Neural crest cell (in vitro differentiated cells): ENCODE measurements around the gene TIGD2. TPM values are rescaled to one million over a fixed set of nuclear protein-coding genes. Genes with fewer than 3 reads are reported as not detected.

Experiments used
- DNase-seq: peaks from one replicate; pipeline ENCODE4 v3.0.0; 2021; ENCODE audit warnings: low read depth, mixed read lengths, low spot score
- H3K27ac Mint-ChIP-seq: one replicate; pipeline ENCODE4 v1.8.0; 2021; ENCODE audit warnings: mild to moderate bottlenecking, mixed read lengths; ENCODE audit not compliant: unreplicated experiment
- H3K27me3 Mint-ChIP-seq: 2 replicates; pipeline ENCODE4 v1.8.0; 2021; ENCODE audit warnings: low read depth, mild to moderate bottlenecking, mixed read lengths
- H3K36me3 Mint-ChIP-seq: 2 replicates; pipeline ENCODE4 v1.8.0; 2021; ENCODE audit warnings: low read depth, mild to moderate bottlenecking, mixed read lengths
- H3K4me1 Mint-ChIP-seq: 2 replicates; pipeline ENCODE4 v1.8.0; 2021; ENCODE audit warnings: mixed read lengths
- H3K4me3 Mint-ChIP-seq: one replicate; pipeline ENCODE4 v1.8.0; 2021; ENCODE audit warnings: mild to moderate bottlenecking, mixed read lengths
- H3K9me3 Mint-ChIP-seq: 2 replicates; pipeline ENCODE4 v1.8.0; 2021; ENCODE audit warnings: mixed read lengths
- total RNA-seq: library from RNA; stranded (reverse); gene quantifications from 2 replicates; pipeline ENCODE4 v1.2.1, GENCODE V29; 2021
- TF ChIP-seq, protein P1 (sequence below): fragments of 200-600 bp; sonication (generic); conservative IDR thresholded peaks from 2 replicates; pipeline ENCODE4 v1.5.0; 2021; ENCODE audit warnings: antibody characterized with exemption, mild to moderate bottlenecking

Gene TIGD2
- total RNA-seq, 1 donor from 2014 or later = 9.4 TPM

DNA sequence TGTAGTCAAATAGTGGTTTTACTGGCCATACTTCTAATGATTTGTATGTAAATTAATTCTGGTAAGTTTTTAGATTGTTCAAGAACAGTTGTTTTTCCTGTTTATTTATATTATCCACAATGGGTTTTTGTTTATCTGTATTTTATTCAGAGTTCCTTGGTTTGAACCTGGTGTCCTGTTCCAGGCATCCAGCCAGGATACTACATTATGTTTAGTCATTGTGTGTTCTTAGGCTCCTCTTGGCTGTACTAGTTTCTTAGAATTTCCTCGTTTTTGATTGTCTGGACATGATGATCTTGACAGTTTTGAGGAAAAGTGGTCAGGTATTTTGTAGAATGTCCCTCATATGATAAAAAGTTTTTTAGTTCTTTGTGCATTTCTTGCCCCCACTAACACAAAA lies 7.8 kb downstream of the TIGD2 start:
- TF ChIP-seq, protein P1, sequence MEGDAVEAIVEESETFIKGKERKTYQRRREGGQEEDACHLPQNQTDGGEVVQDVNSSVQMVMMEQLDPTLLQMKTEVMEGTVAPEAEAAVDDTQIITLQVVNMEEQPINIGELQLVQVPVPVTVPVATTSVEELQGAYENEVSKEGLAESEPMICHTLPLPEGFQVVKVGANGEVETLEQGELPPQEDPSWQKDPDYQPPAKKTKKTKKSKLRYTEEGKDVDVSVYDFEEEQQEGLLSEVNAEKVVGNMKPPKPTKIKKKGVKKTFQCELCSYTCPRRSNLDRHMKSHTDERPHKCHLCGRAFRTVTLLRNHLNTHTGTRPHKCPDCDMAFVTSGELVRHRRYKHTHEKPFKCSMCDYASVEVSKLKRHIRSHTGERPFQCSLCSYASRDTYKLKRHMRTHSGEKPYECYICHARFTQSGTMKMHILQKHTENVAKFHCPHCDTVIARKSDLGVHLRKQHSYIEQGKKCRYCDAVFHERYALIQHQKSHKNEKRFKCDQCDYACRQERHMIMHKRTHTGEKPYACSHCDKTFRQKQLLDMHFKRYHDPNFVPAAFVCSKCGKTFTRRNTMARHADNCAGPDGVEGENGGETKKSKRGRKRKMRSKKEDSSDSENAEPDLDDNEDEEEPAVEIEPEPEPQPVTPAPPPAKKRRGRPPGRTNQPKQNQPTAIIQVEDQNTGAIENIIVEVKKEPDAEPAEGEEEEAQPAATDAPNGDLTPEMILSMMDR = no peak
- Mint-ChIP-seq H3K36me3 (peaks cover 18% of the 10 kb centered on the region), H3K4me1 (peaks cover 15% of the 10 kb centered on the region), H3K4me3 (no peak overlapping the region), H3K27me3 (no peaks in the 10 kb centered on the region), H3K9me3 (peaks cover 2% of the 10 kb centered on the region), H3K27ac (no peak overlapping the region)
- DNase-seq = no peak

DNA sequence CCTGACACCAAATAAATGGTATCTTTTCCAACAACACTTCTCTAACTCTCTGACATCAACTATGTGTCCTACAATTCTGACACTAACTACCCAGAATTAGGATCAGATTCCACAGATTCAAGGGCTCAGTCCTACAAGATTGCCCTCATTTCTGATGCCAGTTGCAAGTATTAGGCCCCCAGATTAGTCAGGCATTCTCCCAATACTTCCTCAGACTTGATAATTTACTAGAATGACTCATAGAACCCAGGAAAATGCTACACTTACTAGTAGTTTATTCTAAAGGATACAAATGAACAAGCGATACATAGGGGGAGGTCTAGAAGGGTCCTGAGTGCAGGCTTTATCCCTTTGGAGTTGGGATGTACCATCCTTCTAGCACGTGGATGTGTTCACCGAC lies 8.5 kb downstream of the TIGD2 start:
- peaks cover 13% of the 10 kb centered on the region for H3K36me3 Mint-ChIP-seq
- no peak overlapping the region for H3K27ac Mint-ChIP-seq
- H3K4me1 Mint-ChIP-seq = peaks cover 15% of the 10 kb centered on the region
- no peaks in the 10 kb centered on the region for H3K27me3 Mint-ChIP-seq
- peaks cover 2% of the 10 kb centered on the region for H3K9me3 Mint-ChIP-seq
- DNase-seq = no peak
- TF ChIP-seq, protein P1 = no peak
- H3K4me3 Mint-ChIP-seq = no peak overlapping the region

DNA sequence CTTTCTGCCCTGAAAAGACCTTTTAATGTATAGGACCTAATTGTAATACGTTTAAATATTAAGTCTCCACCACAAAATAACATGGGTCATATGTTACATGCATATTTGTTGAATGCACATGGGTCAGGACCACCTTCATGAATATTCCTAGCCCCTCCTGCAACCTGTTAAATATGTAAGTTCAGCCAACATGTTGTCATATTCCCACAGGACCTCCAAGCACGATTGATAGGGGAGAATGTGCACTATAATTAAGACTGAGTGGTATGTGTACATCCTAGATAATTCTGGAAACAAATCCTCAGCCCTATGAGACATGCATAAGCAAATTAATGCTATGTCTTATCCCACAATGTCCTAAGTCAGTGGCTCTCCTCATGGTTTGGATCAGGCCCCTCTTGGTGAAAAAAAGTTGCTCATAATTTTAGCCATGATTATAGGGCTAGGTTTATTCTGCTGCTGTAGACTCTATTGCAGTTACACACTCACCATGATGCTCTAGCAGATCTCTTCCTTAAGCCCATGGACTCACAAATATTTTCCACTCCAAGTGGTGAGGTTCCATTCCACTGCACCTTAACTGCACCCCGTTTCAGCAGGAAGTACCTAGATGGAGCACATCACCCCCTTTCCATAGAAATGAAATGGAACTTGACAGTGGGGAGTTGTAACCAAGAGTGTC lies 10.2 kb downstream of the TIGD2 start:
- TF ChIP-seq, protein P1 = no peak
- Mint-ChIP-seq H3K27me3 (no peaks in the 10 kb centered on the region), H3K4me1 (peaks cover 22% of the 10 kb centered on the region), H3K36me3 (peaks cover 3% of the 10 kb centered on the region), H3K27ac (no peak overlapping the region), H3K9me3 (peaks cover 2% of the 10 kb centered on the region), H3K4me3 (no peak overlapping the region)
- DNase-seq = no peak

DNA sequence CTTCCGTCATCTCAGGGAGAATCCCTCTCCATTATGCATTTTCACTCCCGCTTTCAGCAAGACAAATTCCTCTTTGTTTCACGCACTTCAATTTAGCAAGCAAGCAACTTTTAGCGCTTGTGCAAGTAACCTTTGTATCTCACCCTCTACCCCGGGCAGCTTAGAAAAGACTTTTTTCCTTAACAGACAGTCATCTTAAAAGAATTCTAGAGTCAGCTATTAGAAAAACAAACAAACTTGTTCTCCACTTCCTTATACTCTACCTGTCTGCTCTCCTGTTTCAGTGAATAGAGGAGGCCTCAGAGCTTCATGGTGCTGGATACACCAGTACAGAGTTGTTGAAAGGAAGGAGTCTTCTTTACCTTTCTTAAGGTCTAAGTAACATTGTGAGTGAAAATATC lies 12.1 kb downstream of the TIGD2 start:
- Mint-ChIP-seq H3K4me3 (no peak overlapping the region), H3K9me3 (peaks cover 2% of the 10 kb centered on the region), H3K4me1 (peaks cover 22% of the 10 kb centered on the region), H3K27me3 (no peaks in the 10 kb centered on the region), H3K36me3 (peaks cover 3% of the 10 kb centered on the region), H3K27ac (peak overlapping the region; percentile 3)
- TF ChIP-seq, protein P1 = no peak
- no peak for DNase-seq

DNA sequence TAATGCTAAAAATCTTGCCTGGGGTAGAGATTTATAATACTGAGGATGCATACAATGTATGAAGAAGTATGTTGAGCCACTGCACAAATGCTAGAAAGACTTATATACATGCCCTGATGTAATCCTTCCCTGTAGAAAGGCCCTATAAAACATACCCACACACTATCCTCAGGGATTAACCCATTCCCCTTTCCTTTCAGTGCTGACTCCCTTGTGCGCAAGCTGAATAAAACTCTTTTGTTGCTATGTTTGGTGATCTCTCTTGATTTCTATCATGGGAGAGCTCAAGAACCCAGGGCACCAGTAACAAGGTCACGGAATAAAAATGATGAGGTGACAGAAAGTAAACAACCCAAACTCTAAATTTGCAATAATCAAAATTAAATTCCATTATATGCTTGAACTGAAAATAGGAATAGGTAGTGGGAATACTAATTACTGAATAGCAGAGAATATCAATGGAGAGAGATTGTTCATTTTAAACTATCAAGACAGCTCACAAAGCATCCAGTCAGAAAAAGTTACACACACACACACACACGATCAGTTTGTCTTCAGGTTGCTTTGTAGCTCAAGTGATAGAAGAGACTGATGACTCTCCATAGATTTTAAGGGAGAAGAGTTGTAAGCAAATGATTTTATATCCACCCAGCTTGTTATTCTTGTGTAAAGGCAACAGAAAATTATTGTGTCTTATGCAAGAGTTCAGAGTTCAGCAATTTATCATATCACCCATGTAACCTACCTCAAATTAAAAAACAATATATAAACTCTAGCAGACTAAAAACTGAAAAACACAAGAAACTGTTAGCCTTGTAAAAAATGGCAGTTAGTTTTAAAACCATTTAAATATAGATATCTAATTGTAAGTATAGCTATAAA lies 14.8 kb downstream of the TIGD2 start:
- Mint-ChIP-seq H3K36me3 (peaks cover 3% of the 10 kb centered on the region), H3K27ac (no peak overlapping the region), H3K4me3 (no peak overlapping the region), H3K4me1 (peaks cover 22% of the 10 kb centered on the region), H3K27me3 (no peaks in the 10 kb centered on the region), H3K9me3 (peaks cover 2% of the 10 kb centered on the region)
- TF ChIP-seq, protein P1 = no peak
- DNase-seq = no peak
